ENCODE data around the gene GDI1. TPM values are rescaled to one million over a fixed set of nuclear protein-coding genes. Genes with fewer than 3 reads are reported as not detected.

Gene GDI1
- total and polyA plus RNA-seq, 2 of the 8 experiments (the other 6 are each of a cell fraction or from before 2014, with no cell fraction given), result 83.1 to 136 TPM

- no peak overlapping the region for H3K4me2 ChIP-seq (ENCODE audit: insufficient read depth in 1 of 2, low read depth in 2 of 2, low read length in 2 of 2)
- no peak overlapping the region for H3K4ac ChIP-seq (replicated peaks; ENCODE audit: insufficient read length, low read depth, low read length)
- H3K14ac ChIP-seq (ENCODE audit: insufficient read length), result no peak overlapping the region
- no peak overlapping the region for H3K56ac ChIP-seq (replicated peaks; ENCODE audit: insufficient read length, low read depth, low read length)
- peaks cover 0 to 9% (median 5%) of the 10 kb centered on the region in 4 experiments; a peak in 6 of 7 replicates for H3K4me1 ChIP-seq (replicated peaks in 1 of 4; ENCODE audit: control insufficient read depth in 3 of 4, insufficient read depth in 4 of 4, low read length in 3 of 4)
- H3K36me3 ChIP-seq (ENCODE audit: control insufficient read depth in 2 of 4, insufficient read depth in 4 of 4, low read length in 3 of 4), result peaks cover 0 to 27% (median 12%) of the 10 kb centered on the region in 4 experiments; a peak in 5 of 8 replicates
- H4K8ac ChIP-seq (ENCODE audit: extremely low read depth, insufficient read depth, low read length), result no peak overlapping the region
- no peak overlapping the region for H2AFZ ChIP-seq (ENCODE audit: low read length)
- no peak overlapping the region for H3K9ac ChIP-seq (replicated peaks in 1 of 4; ENCODE audit: extremely low read depth in 1 of 4, low read depth in 3 of 4, low read length in 3 of 4)
- H3K27ac ChIP-seq (ENCODE audit: low read depth, low read length), result no peak overlapping the region
- H3K23ac ChIP-seq (ENCODE audit: insufficient read length), result no peak overlapping the region
- FAIRE-seq (no peak), DNase-seq (ENCODE audit: low read depth in 1 of 2, low spot score in 2 of 2) (no peak)
- CTCF ChIA-PET (ENCODE audit: partially characterized antibody), result no interaction called here
- H3K9me3 ChIP-seq (ENCODE audit: insufficient read depth in 2 of 2, low read depth in 1 of 2, low read length in 1 of 2), result no peaks in the 10 kb centered on the region
- WGBS, 2 experiments (ENCODE audit: extremely low coverage in 1 of 2, insufficient coverage in 1 of 2, insufficient read length in 1 of 2, insufficient replicate concordance in 2 of 2, low coverage in 1 of 2, low lambda C conversion rate in 2 of 2, missing lambda C conversion rate in 1 of 2), result 100% methylated on average over 1 of the region's 18 CpGs; no CpG with 5 or more reads in 1 of the 2 experiments
- no peak overlapping the region for H3K18ac ChIP-seq (ENCODE audit: extremely low read depth, low read length)
- no peak overlapping the region for H2BK12ac ChIP-seq (ENCODE audit: low read depth, low read length)
- TF ChIP-seq GABPA (IDR thresholded peaks at IDR 0.05; ENCODE audit: borderline replicate concordance, insufficient read depth, low read length) (no peak), SP4 (IDR thresholded peaks at IDR 0.05; ENCODE audit: low read length) (no peak), ATF3 (IDR thresholded peaks at IDR 0.05; ENCODE audit: insufficient read depth, low read depth, low read length) (no peak), BCL11A (IDR thresholded peaks at IDR 0.05; ENCODE audit: low read depth in 2 of 2, low read length in 2 of 2) (no peak), EZH2 (IDR thresholded peaks at IDR 0.05; ENCODE audit: low read depth, low read length, severe bottlenecking) (no peak), RBBP5 (IDR thresholded peaks at IDR 0.05; ENCODE audit: borderline replicate concordance, low read depth, low read length) (no peak), NRF1 (IDR thresholded peaks at IDR 0.05; ENCODE audit: low read depth, low read length) (no peak), SUZ12 (IDR thresholded peaks at IDR 0.05; ENCODE audit: low read length) (no peak), HDAC6 (IDR thresholded peaks at IDR 0.05; ENCODE audit: low read depth, low read length) (no peak), POLR2A (IDR thresholded peaks at IDR 0.05; ENCODE audit: control extremely low read depth in 1 of 2, low read depth in 2 of 2, low read length in 2 of 2) (no peak), SAP30 (IDR thresholded peaks at IDR 0.05; ENCODE audit: insufficient read depth, insufficient replicate concordance, low read length) (no peak), CREB1 (IDR thresholded peaks at IDR 0.05) (no peak)
- TF ChIP-seq, protein P1, sequence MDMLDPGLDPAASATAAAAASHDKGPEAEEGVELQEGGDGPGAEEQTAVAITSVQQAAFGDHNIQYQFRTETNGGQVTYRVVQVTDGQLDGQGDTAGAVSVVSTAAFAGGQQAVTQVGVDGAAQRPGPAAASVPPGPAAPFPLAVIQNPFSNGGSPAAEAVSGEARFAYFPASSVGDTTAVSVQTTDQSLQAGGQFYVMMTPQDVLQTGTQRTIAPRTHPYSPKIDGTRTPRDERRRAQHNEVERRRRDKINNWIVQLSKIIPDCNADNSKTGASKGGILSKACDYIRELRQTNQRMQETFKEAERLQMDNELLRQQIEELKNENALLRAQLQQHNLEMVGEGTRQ (IDR thresholded peaks at IDR 0.05; ENCODE audit: low read length), result no peak
- no peaks in the 10 kb centered on the region for H3K79me1 ChIP-seq (ENCODE audit: low read depth, low read length)
- H3K79me2 ChIP-seq (ENCODE audit: control insufficient read depth in 1 of 2, insufficient read depth in 2 of 2, low read length in 2 of 2), result peaks cover 0 to 17% of the 10 kb centered on the region in 2 experiments; a peak in 2 of 4 replicates
- H3K23me2 ChIP-seq (ENCODE audit: low read depth, low read length), result peaks cover 6% of the 10 kb centered on the region; the same call in 1 of the 2 replicates
- POLR2A ChIA-PET (ENCODE audit: partially characterized antibody), result no interaction called here
- H4K91ac ChIP-seq (replicated peaks; ENCODE audit: insufficient read length, low read length), result no peak overlapping the region
- H3K4me3 ChIP-seq (ENCODE audit: extremely low read depth in 1 of 4, insufficient read depth in 2 of 4, low read depth in 3 of 4, low read length in 4 of 4), result no peak overlapping the region
- H2BK120ac ChIP-seq (replicated peaks; ENCODE audit: low read depth, low read length), result no peak overlapping the region
- no peak overlapping the region for H2BK15ac ChIP-seq (ENCODE audit: low read length)
- H4K20me1 ChIP-seq (replicated peaks in 1 of 2; ENCODE audit: control insufficient read depth in 1 of 2, insufficient read depth in 2 of 2, low read length in 2 of 2), result peaks cover 0 to 12% of the 10 kb centered on the region in 2 experiments
- H2BK5ac ChIP-seq (ENCODE audit: low read depth, low read length), result no peak overlapping the region
- H4K5ac ChIP-seq (ENCODE audit: insufficient read length, low read depth, low read length), result no peak overlapping the region
- H2BK20ac ChIP-seq (ENCODE audit: low read length), result no peak overlapping the region
- no peak overlapping the region for H2AK5ac ChIP-seq (ENCODE audit: low read depth, low read length)
- no peaks in the 10 kb centered on the region for H3K27me3 ChIP-seq (replicated peaks in 1 of 4; ENCODE audit: control insufficient read depth in 3 of 4, extremely low read depth in 1 of 4, insufficient read depth in 3 of 4, low read length in 3 of 4)
Observed at GRCh38 chrX:154439841-154440240, 2.9 kb downstream of the GDI1 start.

Measured in H1 (cell line).